Stimulated activated CD4-positive, alpha-beta T cell treated with anti-CD3 and anti-CD28 coated beads, Interleukin-12 subunit alpha, Interleukin-12 subunit beta, amount 100 ng/mL, for 24 hours (primary cell): ENCODE measurements around the gene TMUB1.

Experiments used
- DNase-seq, 2 experiments: peaks; one replicate each; pipeline ENCODE4 v3.0.0-alpha.2; 2020; ENCODE audit warnings: low read depth in 2 of 2

Gene TMUB1

GRCh38 chr7:151121380-151122170, 38.3 kb upstream of the TMUB1 start:
- no peak for DNase-seq

DNA sequence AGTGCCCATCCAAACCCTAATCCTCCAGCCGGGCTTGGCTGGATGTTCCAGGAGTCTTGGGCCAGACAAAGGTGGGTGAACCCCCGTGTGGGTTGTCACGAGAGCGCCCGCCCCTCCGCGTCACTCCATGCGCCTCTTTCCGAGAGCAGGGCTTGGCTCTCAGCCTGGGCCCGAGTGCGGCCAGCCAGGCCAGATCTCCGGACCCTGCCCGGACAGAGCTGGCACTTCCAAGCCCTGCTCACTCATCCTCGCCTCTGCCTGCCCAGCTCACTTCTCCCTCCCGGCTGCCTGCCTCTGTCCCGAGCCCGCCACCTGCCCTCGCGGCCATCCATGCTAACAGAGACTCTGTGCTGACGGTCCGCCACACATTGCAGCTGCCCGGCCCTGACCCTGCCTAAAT, 37.6 kb upstream of the TMUB1 start:
- no peak for DNase-seq

DNA sequence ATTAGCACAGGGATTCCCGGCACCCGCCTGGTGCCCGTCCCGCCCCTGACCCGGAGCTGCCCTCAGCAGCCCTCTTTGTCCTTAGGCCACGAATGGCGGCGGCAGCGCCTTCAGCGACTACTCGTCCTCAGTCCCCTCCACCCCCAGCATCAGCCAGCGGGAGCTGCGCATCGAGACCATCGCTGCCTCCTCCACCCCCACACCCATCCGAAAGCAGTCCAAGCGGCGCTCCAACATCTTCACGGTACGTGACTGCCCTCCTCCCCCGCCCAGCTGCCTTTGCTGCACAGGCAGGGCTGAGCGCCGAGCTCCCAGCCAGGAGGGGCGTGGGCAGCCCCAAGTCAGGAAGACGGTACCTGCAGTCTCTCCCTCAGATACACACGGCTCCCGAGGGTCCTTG, 36.6 kb upstream of the TMUB1 start:
- DNase-seq, result no peak

GRCh38 chr7:151119055-151119415, 35.7 kb upstream of the TMUB1 start:
- no peak for DNase-seq

DNA sequence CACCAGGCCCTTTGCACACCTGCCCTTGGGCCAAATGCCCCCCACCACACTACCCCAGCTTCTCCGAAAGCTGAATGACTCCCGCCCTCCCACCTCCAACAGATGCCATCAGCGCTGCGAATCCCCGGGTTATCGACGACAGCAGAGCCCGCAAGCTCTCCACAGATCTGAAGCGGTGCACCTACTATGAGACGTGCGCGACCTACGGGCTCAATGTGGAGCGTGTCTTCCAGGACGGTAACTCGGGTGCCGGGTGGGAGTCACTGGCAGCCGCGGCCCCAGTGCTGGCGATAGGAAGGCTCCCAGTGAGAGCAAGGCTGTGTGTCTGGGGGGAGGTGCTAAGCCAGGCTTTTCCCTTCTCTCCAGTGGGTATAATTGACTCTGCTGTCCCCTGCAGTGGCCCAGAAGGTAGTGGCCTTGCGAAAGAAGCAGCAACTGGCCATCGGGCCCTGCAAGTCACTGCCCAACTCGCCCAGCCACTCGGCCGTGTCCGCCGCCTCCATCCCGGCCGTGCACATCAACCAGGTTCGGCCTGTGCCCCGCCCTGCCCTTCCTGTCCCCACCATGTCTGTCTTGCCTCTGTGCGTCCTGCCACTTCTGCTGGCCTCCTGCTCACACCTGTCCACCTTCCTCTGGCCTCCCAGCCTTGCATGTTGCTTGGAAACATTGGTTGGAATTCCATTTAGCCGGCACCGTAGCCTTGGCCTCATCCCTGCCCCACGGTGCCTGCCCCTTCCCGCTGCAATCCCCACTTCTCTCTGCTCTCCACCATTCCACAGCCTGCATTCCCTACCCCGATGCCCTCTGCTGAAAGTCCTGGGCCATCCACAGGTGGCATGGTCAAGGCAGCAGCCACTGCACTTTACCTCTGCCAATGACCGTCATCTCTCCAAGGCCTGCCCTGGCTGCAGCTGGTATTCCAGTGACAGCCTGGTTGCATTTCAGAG, 35.1 kb upstream of the TMUB1 start:
- no peak for DNase-seq

GRCh38 chr7:151117565-151117964, 34.3 kb upstream of the TMUB1 start:
- no peak for DNase-seq

DNA sequence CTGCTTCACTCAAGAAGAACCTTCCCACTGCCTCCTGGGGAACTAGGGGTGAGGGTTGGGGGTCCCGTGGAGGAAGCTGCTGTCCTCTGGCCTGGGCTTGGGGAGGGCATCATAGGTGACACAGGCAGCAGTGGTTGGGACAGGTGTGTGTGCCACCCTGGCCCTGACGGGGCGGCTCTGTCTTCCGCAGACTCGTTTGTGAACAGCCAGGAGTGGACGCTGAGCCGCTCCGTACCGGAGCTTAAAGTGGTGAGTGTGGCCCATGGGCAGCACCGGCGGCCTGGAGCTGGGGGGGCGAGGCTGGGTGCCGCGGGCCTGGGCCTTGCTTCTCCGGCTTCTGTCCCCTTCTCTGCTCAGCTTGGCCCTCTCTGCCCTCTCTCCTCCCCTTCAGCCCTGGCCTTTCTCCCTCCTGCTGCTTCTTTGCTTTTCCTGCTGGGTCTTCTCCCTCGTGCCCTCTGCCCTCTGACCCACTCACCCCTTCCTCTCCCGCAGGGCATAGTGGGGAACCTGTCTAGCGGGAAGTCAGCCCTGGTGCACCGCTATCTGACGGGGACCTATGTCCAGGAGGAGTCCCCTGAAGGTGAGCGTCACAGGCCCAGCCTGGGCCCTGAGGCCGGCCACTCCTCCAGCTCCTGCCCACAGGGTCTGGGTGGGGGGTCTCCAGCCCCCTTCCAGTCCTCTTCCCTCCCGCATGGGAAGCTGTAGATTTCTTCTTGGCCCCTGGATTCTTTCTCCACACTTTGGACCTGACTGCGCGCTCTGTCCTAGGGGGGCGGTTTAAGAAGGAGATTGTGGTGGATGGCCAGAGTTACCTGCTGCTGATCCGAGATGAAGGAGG, 33.5 kb upstream of the TMUB1 start:
- no peak for DNase-seq

DNA sequence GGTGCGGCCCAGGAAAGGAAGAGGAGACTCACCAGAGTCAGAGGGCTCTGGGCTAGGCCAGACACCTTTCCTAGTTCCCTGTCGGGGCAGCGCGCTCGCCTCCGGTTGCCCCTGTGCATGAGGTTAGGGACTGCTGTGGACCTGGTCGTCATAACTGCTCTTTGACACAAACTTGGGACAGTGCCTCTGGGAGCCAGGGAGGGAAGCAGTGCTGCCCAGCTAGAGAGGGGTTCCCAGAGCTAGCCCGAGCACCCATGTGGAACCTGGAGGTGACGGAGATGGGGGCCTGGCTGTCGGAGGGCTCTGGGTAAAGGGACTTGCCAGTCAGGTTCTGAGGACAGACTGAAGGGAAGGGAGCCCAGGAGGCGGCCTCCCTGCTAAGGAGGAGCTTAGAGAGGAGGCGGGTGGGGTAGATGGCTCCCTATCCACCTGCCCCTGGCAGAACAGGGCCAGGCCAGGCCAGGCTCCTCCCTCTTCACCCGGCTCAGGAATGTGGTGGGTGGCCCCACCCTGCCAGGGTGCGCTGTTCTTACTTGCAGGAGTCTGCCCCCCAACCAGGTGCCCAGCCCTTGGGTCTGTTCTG, 32.6 kb upstream of the TMUB1 start:
- DNase-seq, result no peak

GRCh38 chr7:151115121-151115835, 32.0 kb upstream of the TMUB1 start:
- peak in 1 of 2 experiments; percentile 28 for DNase-seq

- DNase-seq, result no peak
These were observed 31.1 kb upstream of the TMUB1 start for GRCh38 chr7:151114151-151115090.

DNA sequence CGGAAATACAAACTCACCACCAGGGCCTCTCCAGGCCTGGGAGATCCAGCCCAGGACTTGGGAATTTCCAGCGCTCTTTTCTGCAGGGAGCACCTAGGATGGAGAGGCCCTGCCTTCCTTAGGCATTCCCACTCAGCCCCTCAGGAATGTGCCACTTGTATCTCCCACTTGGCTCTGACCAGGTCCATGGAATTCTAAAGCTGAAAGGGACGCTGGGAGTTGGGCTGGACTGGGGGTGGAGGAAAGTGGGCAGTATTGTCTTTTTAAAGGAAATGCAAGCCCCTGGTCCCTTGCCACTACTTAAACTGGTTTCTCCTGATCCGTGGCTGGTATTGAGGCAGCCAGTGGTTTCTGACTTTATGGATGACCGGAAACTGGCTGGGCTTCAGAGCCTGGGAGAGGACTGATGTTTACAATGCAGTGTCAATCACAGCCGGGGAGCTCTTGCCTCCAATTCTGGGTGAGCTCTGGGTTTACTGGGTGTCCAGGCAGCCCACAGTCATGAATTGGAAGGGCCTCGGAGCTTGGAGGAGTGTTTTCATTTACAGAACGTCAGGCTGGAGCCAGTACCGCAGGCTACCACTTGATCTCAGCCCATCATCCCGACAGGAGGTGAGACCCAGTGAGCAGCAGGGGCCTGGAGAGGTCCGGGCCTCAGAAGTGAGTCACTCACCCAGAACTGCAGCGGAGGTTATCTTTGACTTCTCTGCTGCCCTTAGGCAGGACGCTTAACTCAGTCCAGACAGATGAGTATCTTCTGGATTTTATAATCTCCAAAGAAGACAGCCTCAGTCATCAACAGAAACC, 30.3 kb upstream of the TMUB1 start:
- no peak for DNase-seq

DNA sequence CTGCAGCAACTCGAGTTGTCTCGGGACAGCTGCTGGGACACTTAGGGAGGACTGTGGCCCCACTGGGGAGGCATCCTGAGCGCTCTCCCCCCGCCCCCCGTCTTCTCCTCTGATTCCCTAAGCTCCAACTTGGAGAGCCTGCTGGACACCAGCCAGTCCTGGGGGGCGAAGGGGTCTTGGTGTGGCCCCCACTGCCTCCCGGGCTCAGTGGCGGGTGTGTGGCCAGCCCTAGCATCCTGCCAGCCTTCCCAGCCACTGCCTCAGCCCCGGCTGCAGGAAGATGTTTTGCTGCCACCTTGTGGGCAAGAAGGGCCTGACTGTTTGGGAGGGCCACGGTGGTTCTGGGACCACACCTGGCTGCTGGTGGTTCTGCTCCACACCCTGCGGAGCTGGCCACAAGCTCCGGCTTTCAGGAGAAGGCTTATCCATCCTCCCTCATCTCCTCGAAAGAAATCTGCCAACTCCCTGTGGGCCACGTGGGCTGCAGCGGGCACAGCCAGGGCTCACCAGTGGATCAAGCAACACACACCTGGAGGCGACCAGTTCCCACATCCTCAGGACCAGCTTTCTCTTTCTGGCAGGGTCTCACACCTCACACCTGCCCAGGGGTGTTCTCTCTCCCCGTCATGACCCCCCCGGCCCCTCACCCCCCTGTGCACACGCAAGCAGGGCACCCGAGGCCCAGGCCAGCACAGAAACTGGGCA, 27.8 kb upstream of the TMUB1 start:
- peak; percentile 51 to 70 for DNase-seq

- no peak for DNase-seq
These were observed 27.1 kb upstream of the TMUB1 start for GRCh38 chr7:151110236-151110940.

- DNase-seq, result no peak
These were observed 26.1 kb upstream of the TMUB1 start for GRCh38 chr7:151109094-151110048.

- DNase-seq, result no peak
These were observed 24.6 kb upstream of the TMUB1 start for GRCh38 chr7:151107882-151108281.

GRCh38 chr7:151104411-151105235, 21.3 kb upstream of the TMUB1 start:
- DNase-seq, result no peak
